Vagina (tissue), 2 donors: ENCODE measurements around the gene PPP1R15B. TPM values are rescaled to one million over a fixed set of nuclear protein-coding genes. Genes with fewer than 3 reads are reported as not detected.

Source experiments
- DNase-seq, 2 donors: peaks; one replicate each; pipeline ENCODE4 v3.0.0-alpha.2; 2017; ENCODE audit errors: extremely low spot score in 2 of 2
- H3K27ac ChIP-seq: fragments of 200-600 bp; sonication (generic); one replicate; pipeline ENCODE4 v1.5.1; 2019
- H3K27me3 ChIP-seq: fragments of 200-600 bp; sonication (generic); one replicate; pipeline ENCODE4 v1.5.1; 2019
- H3K36me3 ChIP-seq, 2 donors: fragments of 200-600 bp; sonication (generic); one replicate each; pipeline ENCODE4 v1.5.1; 2017 to 2019
- H3K4me1 ChIP-seq: fragments of 200-600 bp; sonication (generic); one replicate; pipeline ENCODE4 v1.5.1; 2019
- H3K4me3 ChIP-seq, 2 donors: fragments of 200-600 bp; sonication (generic); 1 replicate in 1 of 2; 2 replicates in 1 of 2; pipeline ENCODE4 v1.5.1; 2016 to 2019
- H3K9me3 ChIP-seq: fragments of 200-600 bp; sonication (generic); one replicate; pipeline ENCODE4 v1.5.1; 2019
- CTCF ChIP-seq, 3 experiments: fragments of 450-650 bp in 2 of 3; fragments of 200-600 bp in 1 of 3; sonication (generic) in 1 of 3; IDR thresholded peaks; one replicate each; pipeline ENCODE4 v1.5.1; 2017 to 2019; ENCODE audit warnings: antibody characterized with exemption in 3 of 3, mild to moderate bottlenecking in 2 of 3, moderate library complexity in 2 of 3
- POLR2A ChIP-seq, 2 donors: fragments of 450-650 bp; IDR thresholded peaks; one replicate each; pipeline ENCODE4 v1.6.1; 2017; ENCODE audit warnings: antibody characterized with exemption in 2 of 2, mild to moderate bottlenecking in 2 of 2, moderate library complexity in 2 of 2
- POLR2AphosphoS5 ChIP-seq, 2 donors: sonication (generic); formaldehyde crosslinking; IDR thresholded peaks; one replicate each; pipeline ENCODE4 v1.9.0; 2017; ENCODE audit warnings: antibody characterized with exemption in 2 of 2, mild to moderate bottlenecking in 2 of 2, low read depth in 1 of 2; ENCODE audit not compliant: insufficient read depth in 1 of 2
- intact Hi-C: fragments of 100-400 bp; cut with DNase I; formaldehyde crosslinking; loops from one replicate; pipeline ENCODE4 v1.15.1; 2023
- total RNA-seq: library from RNA; depleted of rRNA; stranded (reverse); fragments of >200 nt; gene quantifications from one replicate; pipeline ENCODE4 v1.2.3, GENCODE V29; 2016

PPP1R15B gene
- total RNA-seq, 1 donor from 2014 or later = 42.0 TPM

- TF ChIP-seq POLR2A (IDR thresholded peaks at IDR 0.05) = no peak
- no peak for TF ChIP-seq CTCF (IDR thresholded peaks at IDR 0.05)
- TF ChIP-seq POLR2AphosphoS5 (IDR thresholded peaks at IDR 0.05; ENCODE audit: insufficient read depth in 1 of 2, low read depth in 1 of 2) = no peak
- peak overlapping the region; percentile 94 for H3K27ac ChIP-seq
- no peaks in the 10 kb centered on the region for H3K9me3 ChIP-seq
- H3K36me3 ChIP-seq = no peaks in the 10 kb centered on the region
- no peaks in the 10 kb centered on the region for H3K27me3 ChIP-seq
- intact Hi-C loops = no loop called here
- peaks cover 40% of the 10 kb centered on the region for H3K4me1 ChIP-seq
- peak overlapping the region in 1 of 2 donors; percentile 19 for H3K4me3 ChIP-seq
- DNase-seq = no peak
Measured at GRCh38 chr1:204416589-204417073, 5.0 kb upstream of the PPP1R15B start.

GRCh38 chr1:204415351-204415750 is 3.7 kb upstream of the PPP1R15B start:
- Histone ChIP-seq H3K4me1 (peaks cover 44% of the 10 kb centered on the region), H3K4me3 (no peak overlapping the region), H3K9me3 (no peaks in the 10 kb centered on the region), H3K36me3 (no peaks in the 10 kb centered on the region), H3K27me3 (no peaks in the 10 kb centered on the region), H3K27ac (peak overlapping the region; percentile 94)
- peak in 1 of 2 donors; percentile 60 for DNase-seq
- TF ChIP-seq POLR2AphosphoS5 (IDR thresholded peaks at IDR 0.05; ENCODE audit: insufficient read depth in 1 of 2, low read depth in 1 of 2) = no peak
- TF ChIP-seq CTCF (IDR thresholded peaks at IDR 0.05) = no peak
- TF ChIP-seq POLR2A (IDR thresholded peaks at IDR 0.05) = no peak
- intact Hi-C loops = no loop called here

GRCh38 chr1:204414016-204414415 is 2.4 kb upstream of the PPP1R15B start:
- TF ChIP-seq POLR2AphosphoS5 (IDR thresholded peaks at IDR 0.05; ENCODE audit: insufficient read depth in 1 of 2, low read depth in 1 of 2) = no peak
- no peak for TF ChIP-seq CTCF (IDR thresholded peaks at IDR 0.05)
- H3K4me1 ChIP-seq = peaks cover 54% of the 10 kb centered on the region
- peak in 1 of 2 donors; percentile 11 for DNase-seq
- H3K27ac ChIP-seq = no peak overlapping the region
- no peak overlapping the region for H3K4me3 ChIP-seq
- H3K9me3 ChIP-seq = no peaks in the 10 kb centered on the region
- no peaks in the 10 kb centered on the region for H3K27me3 ChIP-seq
- H3K36me3 ChIP-seq = no peaks in the 10 kb centered on the region
- intact Hi-C loops = no loop called here

GRCh38 chr1:204413170-204413535 is 1.5 kb upstream of the PPP1R15B start:
- TF ChIP-seq CTCF (IDR thresholded peaks at IDR 0.05) (no peak), POLR2AphosphoS5 (IDR thresholded peaks at IDR 0.05; ENCODE audit: insufficient read depth in 1 of 2, low read depth in 1 of 2) (no peak), POLR2A (IDR thresholded peaks at IDR 0.05) (no peak)
- Histone ChIP-seq H3K27me3 (no peaks in the 10 kb centered on the region), H3K4me1 (peaks cover 54% of the 10 kb centered on the region), H3K27ac (no peak overlapping the region), H3K9me3 (no peaks in the 10 kb centered on the region), H3K4me3 (no peak overlapping the region), H3K36me3 (no peaks in the 10 kb centered on the region)
- intact Hi-C loops = no loop called here
- no peak for DNase-seq

- TF ChIP-seq POLR2A (IDR thresholded peaks at IDR 0.05) = no peak
- no peak for TF ChIP-seq CTCF (IDR thresholded peaks at IDR 0.05)
- TF ChIP-seq POLR2AphosphoS5 (IDR thresholded peaks at IDR 0.05; ENCODE audit: insufficient read depth in 1 of 2, low read depth in 1 of 2) = no peak
- DNase-seq = peak in 1 of 2 donors; percentile 91
- intact Hi-C loops = no loop called here
- peak overlapping the region; percentile 82 to 98 for H3K4me3 ChIP-seq
- no peaks in the 10 kb centered on the region for H3K27me3 ChIP-seq
- H3K4me1 ChIP-seq = peaks cover 53% of the 10 kb centered on the region
- H3K27ac ChIP-seq = peak overlapping the region; percentile 99
- no peaks in the 10 kb centered on the region for H3K9me3 ChIP-seq
- peaks cover 0 to under 1% of the 10 kb centered on the region in 2 donors for H3K36me3 ChIP-seq
Measured at GRCh38 chr1:204410688-204411450, 748 bp downstream of the PPP1R15B start.
